HepG2 (cell line): ENCODE data around the gene ARHGDIA. TPM values are rescaled to one million over a fixed set of nuclear protein-coding genes. Genes with fewer than 3 reads are reported as not detected.

Experiments used
- ATAC-seq: fragments of 200-7000 bp; cut with Tn5 transposase; 3 replicates; pipeline ENCODE4 v1.9.1; 2020; ENCODE audit warnings: mild to moderate bottlenecking, moderate library complexity
- BruUV-seq: library from RNA; stranded (reverse); fragments of 400-500 nt; replicated peaks from 2 replicates; lab custom pipeline; 2021; lab: Mats Ljungman, UMichigan
- CTCF ChIA-PET: fragments of 300-600 bp; formaldehyde crosslinking; extraction: SDS; loops from one replicate; lab custom pipeline; 2021; ENCODE audit warnings: low total read pairs, inconsistent platforms, low intra/inter-chr PET ratio; lab: Yijun Ruan, JAX
- POLR2A ChIA-PET: fragments of 350-600 bp; sonication (Branson Sonifier 250); formaldehyde crosslinking; loops from one replicate; lab custom pipeline; 2020; ENCODE audit warnings: antibody characterized with exemption, inconsistent platforms; lab: Yijun Ruan, JAX
- DNase-seq: peaks from one replicate; pipeline ENCODE4 v3.0.0-alpha.2; 2015; ENCODE audit warnings: low spot score
- FAIRE-seq: peaks from 3 replicates; lab custom pipeline; 2011; peaks lifted over from hg19 to GRCh38; lab: Jason Lieb, UNC
- H2AFZ ChIP-seq: one replicate; pipeline ENCODE4 v1.6.1; 2011; ENCODE audit warnings: low read length, inconsistent platforms
- H3K27ac ChIP-seq: fragments of 300-600 bp; 3 replicates; pipeline ENCODE4 v1.8.0; 2011; ENCODE audit warnings: mixed run types, mild to moderate bottlenecking, mixed read lengths, low read length, inconsistent platforms; ENCODE audit not compliant: insufficient read depth; ENCODE audit errors: extremely low read length
- H3K27me3 ChIP-seq, 2 experiments: fragments of 200-600 bp in 1 of 2; 2 replicates in 1 of 2; 3 replicates in 1 of 2; pipeline versions ENCODE4 v1.6.0 to v1.8.0; 2011; ENCODE audit warnings: low read length in 2 of 2, mild to moderate bottlenecking in 2 of 2, moderate library complexity in 2 of 2, inconsistent platforms in 1 of 2; ENCODE audit not compliant: insufficient read depth in 2 of 2, control insufficient read depth in 1 of 2
- H3K36me3 ChIP-seq, 2 experiments: fragments of 200-600 bp in 1 of 2; replicated peaks in 1 of 2; 2 replicates in 1 of 2; 3 replicates in 1 of 2; pipeline versions ENCODE4 v1.5.1 to v1.8.0; 2011; ENCODE audit warnings: low read length in 2 of 2, inconsistent platforms in 1 of 2; ENCODE audit not compliant: insufficient read depth in 2 of 2, control insufficient read depth in 1 of 2
- H3K4me1 ChIP-seq: 2 replicates; pipeline ENCODE4 v1.5.1; 2012; ENCODE audit warnings: low read length, inconsistent platforms; ENCODE audit not compliant: insufficient read depth
- H3K4me2 ChIP-seq: 2 replicates; pipeline ENCODE4 v1.6.0; 2011; ENCODE audit warnings: low read depth, low read length, inconsistent platforms
- H3K4me3 ChIP-seq, 3 experiments: fragments of 200-600 bp in 1 of 3; sonication (generic), shearing (Covaris generic) in 1 of 3; replicated peaks in 1 of 3; 2 replicates each; pipeline ENCODE4 v1.5.1; 2011 to 2016; ENCODE audit warnings: low read length in 3 of 3, inconsistent platforms in 2 of 3, low read depth in 2 of 3, mild to moderate bottlenecking in 2 of 3, control low read depth in 1 of 3, mixed read lengths in 1 of 3; ENCODE audit not compliant: insufficient read depth in 1 of 3
- H3K79me2 ChIP-seq: one replicate; pipeline ENCODE4 v1.6.1; 2011; ENCODE audit warnings: low read length, inconsistent platforms; ENCODE audit not compliant: insufficient read depth
- H3K9ac ChIP-seq: 2 replicates; pipeline ENCODE4 v1.6.0; 2011; ENCODE audit warnings: mild to moderate bottlenecking, low read depth, low read length, inconsistent platforms; ENCODE audit not compliant: insufficient read depth
- H3K9me3 ChIP-seq: 2 replicates; pipeline ENCODE4 v1.5.1; 2012; ENCODE audit warnings: mild to moderate bottlenecking, low read length
- H4K20me1 ChIP-seq: 2 replicates; pipeline ENCODE4 v1.6.0; 2011; ENCODE audit warnings: inconsistent platforms, mild to moderate bottlenecking, low read length, moderate library complexity; ENCODE audit not compliant: insufficient read depth
- CREB1 ChIP-seq, 2 experiments: fragments of 450-650 bp in 1 of 2; IDR thresholded peaks; 2 replicates each; pipeline ENCODE4 v1.6.1; 2016 to 2017; ENCODE audit warnings: control low read depth in 1 of 2, mild to moderate bottlenecking in 1 of 2, missing compliant biosample characterization in 1 of 2, missing genetic modification characterization in 1 of 2
- DNMT3B ChIP-seq: conservative IDR thresholded peaks from 2 replicates; pipeline ENCODE4 v1.6.1; 2016; ENCODE audit warnings: missing biosample characterization, control low read depth
- ZNF143 ChIP-seq: sonication (generic); formaldehyde crosslinking; IDR thresholded peaks from 2 replicates; pipeline ENCODE4 v1.4.0; 2020; ENCODE audit warnings: missing genetic modification reagents
- ZNF766 ChIP-seq: sonication (generic); formaldehyde crosslinking; IDR thresholded peaks from 2 replicates; pipeline ENCODE4 v1.5.0; 2020; ENCODE audit warnings: missing genetic modification reagents, borderline replicate concordance
- ZNF891 ChIP-seq: sonication (generic); formaldehyde crosslinking; IDR thresholded peaks from 2 replicates; pipeline ENCODE4 v1.5.0; 2020; ENCODE audit warnings: mild to moderate bottlenecking, missing genetic modification reagents
- WGBS: methylation state at CpG from one replicate; pipeline ENCODE4 v1.1.6; 2017; ENCODE audit warnings: low lambda C conversion rate; 5-methylcytosine and 5-hydroxymethylcytosine counted together
- in situ Hi-C: cut with HindIII; loops from 2 replicates; pipeline ENCODE4 v1.10.0; 2017; ENCODE audit warnings: low pct_unique_long_range_greater_than_20kb; ENCODE audit not compliant: extremely low pct_ligation_motif_present
- intact Hi-C: fragments of 100-400 bp; cut with micrococcal nuclease; formaldehyde crosslinking; loops from one replicate; pipeline ENCODE4 v1.10.0; 2022; ENCODE audit not compliant: unreplicated experiment
- polyA plus RNA-seq, 8 experiments: library from polyadenylated mRNA; depleted of rRNA in 3 of 8; stranded (reverse) in 7 of 8; unstranded in 1 of 8; fragments of >200 nt; fragmentation: Illumina TruSeq in 4 of 8; extraction: Trizol in 4 of 8; gene quantifications; 2 replicates each; pipeline versions ENCODE4 v1.2.1 to v1.2.3, GENCODE V29; 2011 to 2016; ENCODE audit warnings: low read depth in 4 of 8, missing spikeins in 1 of 8, mixed read lengths in 1 of 8; ENCODE audit not compliant: insufficient read depth in 1 of 8
- total RNA-seq, 5 experiments: library from RNA; depleted of rRNA; stranded (reverse); fragments of >200 nt; fragmentation: Illumina TruSeq; extraction: Trizol; gene quantifications; 2 replicates each; pipeline ENCODE4 v1.2.3, GENCODE V29; 2016; ENCODE audit warnings: low read depth in 1 of 5

Gene ARHGDIA
- total and polyA plus RNA-seq, 2 of the 13 experiments (the other 11 are each of a cell fraction or from before 2014, with no cell fraction given): 40.0 to 64.0 TPM

GRCh38 chr17:81839301-81839700 is 31.8 kb downstream of the ARHGDIA start:
- ATAC-seq (no peak), FAIRE-seq (no peak), DNase-seq (no peak)
- WGBS: 80% methylated on average over 15 of the region's 15 CpGs
- Histone ChIP-seq H3K27ac (no peak overlapping the region), H3K4me2 (0 out of 2 replicates have a peak overlapping the region, but pooled peaks have one; percentile 10), H4K20me1 (peaks cover 6% of the 10 kb centered on the region; the same call in 1 of the 2 replicates), H3K9ac (no peak overlapping the region), H3K4me1 (peaks cover 58% of the 10 kb centered on the region), H3K36me3 (peaks cover 9 to 18% of the 10 kb centered on the region in 2 experiments; a peak in 3 of 5 replicates), H2AFZ (no peak overlapping the region), H3K9me3 (no peaks in the 10 kb centered on the region), H3K79me2 (no peaks in the 10 kb centered on the region), H3K27me3 (no peaks in the 10 kb centered on the region), H3K4me3 (no peak overlapping the region)
- ChIA-PET CTCF (no interaction called here), POLR2A (interaction anchor here (1.2 to 8.9 kb wide), 2 partner anchors 18 to 22 kb away, joined by 5 to 40 read pairs; partner anchors contain the start of gene P4HB)
- in situ Hi-C loops: no loop called here
- intact Hi-C loops: no loop called here
- BruUV-seq: no TSS peak
- no peak for TF ChIP-seq ZNF143
- TF ChIP-seq CREB1 (IDR thresholded peaks at IDR 0.05): peak; percentile 90
- no peak for TF ChIP-seq CREB1 (CRISPR knock-in tag; IDR thresholded peaks at IDR 0.05)

DNA sequence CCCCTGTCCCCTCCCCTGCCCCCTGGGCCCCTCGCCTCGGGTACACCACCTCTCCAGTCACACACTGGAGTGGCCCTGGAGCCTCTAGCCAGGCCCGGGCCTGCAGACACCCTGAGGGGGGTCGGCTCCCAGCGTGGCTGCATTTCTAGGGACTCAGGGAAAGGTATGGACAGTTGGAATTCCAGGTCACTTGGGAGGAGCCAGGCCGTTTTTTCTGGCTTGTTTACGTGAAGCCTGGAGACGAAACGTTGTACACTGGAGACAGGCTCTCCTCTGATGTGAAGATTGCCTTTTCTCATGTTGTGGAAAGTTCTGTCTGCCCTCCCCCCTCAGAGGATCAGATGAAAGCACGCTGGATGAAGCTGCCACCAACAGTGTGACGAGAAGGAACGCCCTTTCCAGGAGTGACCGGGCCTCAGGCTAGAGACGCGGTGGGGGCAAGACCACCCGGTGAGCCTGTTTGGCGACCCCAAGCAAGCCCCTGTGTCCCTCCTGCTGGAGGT is 32.3 kb downstream of the ARHGDIA start:
- peaks cover 6% of the 10 kb centered on the region; the same call in 1 of the 2 replicates for H4K20me1 ChIP-seq
- peak overlapping the region in 1 of 3 experiments; percentile 0; a peak in 1 of 6 replicates for H3K4me3 ChIP-seq
- H3K27ac ChIP-seq: no peak overlapping the region
- H2AFZ ChIP-seq: no peak overlapping the region
- TF ChIP-seq DNMT3B (CRISPR knock-in tag) (no peak), ZNF891 (CRISPR knock-in tag) (0 out of 2 replicates have a peak, but pooled peaks have one; percentile 49), ZNF766 (0 out of 2 replicates have a peak, but pooled peaks have one; percentile 34)
- H3K9me3 ChIP-seq: no peaks in the 10 kb centered on the region
- BruUV-seq: no TSS peak
- intact Hi-C loops: no loop called here
- H3K4me1 ChIP-seq: peaks cover 63% of the 10 kb centered on the region
- in situ Hi-C loops: no loop called here
- FAIRE-seq (no peak), DNase-seq (no peak), ATAC-seq (no peak)
- CTCF ChIA-PET: no interaction called here
- H3K36me3 ChIP-seq: peaks cover 5 to 13% of the 10 kb centered on the region in 2 experiments; a peak in 3 of 5 replicates
- H3K27me3 ChIP-seq: no peaks in the 10 kb centered on the region
- POLR2A ChIA-PET: interaction anchor here (1.2 to 8.9 kb wide), 4 partner anchors 17 to 112 kb away, joined by 3 to 40 read pairs (median 6); partner anchors contain the start of gene P4HB
- 32% methylated on average over 17 of the region's 17 CpGs for whole genome bisulfite sequencing
- H3K4me2 ChIP-seq: peak overlapping the region; percentile 10; the same call in 1 of the 2 replicates
- no peaks in the 10 kb centered on the region for H3K79me2 ChIP-seq
- no peak overlapping the region for H3K9ac ChIP-seq
